ENCODE results near the gene RAI1. TPM values are rescaled to one million over a fixed set of nuclear protein-coding genes. Genes with fewer than 3 reads are reported as not detected.

RAI1 gene
- total RNA-seq, 1 donor from 2014 or later: 30.1 TPM

DNA sequence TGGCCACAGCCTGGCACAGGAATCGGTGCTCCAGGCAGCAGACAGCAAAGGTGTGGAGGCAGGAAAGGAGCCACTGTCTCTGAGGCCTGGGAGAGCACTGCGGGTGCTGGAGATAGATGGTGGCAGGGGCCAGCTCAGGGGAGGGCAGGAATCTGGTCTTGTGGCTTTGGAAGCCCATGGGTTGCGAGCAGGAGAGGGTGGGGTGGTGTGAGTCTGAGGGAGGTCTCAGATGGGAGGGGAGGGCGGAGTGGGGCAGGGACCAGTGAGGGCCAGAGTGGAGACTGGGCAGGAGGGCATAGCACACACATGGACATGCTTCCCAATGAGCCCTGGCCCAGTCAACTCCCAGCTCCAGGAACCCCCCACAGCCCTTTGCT lies 85.5 kb downstream of the RAI1 start:
- ATAC-seq (no peak), DNase-seq (no peak)
- intact Hi-C loops (cut with micrococcal nuclease): no loop called here

DNA sequence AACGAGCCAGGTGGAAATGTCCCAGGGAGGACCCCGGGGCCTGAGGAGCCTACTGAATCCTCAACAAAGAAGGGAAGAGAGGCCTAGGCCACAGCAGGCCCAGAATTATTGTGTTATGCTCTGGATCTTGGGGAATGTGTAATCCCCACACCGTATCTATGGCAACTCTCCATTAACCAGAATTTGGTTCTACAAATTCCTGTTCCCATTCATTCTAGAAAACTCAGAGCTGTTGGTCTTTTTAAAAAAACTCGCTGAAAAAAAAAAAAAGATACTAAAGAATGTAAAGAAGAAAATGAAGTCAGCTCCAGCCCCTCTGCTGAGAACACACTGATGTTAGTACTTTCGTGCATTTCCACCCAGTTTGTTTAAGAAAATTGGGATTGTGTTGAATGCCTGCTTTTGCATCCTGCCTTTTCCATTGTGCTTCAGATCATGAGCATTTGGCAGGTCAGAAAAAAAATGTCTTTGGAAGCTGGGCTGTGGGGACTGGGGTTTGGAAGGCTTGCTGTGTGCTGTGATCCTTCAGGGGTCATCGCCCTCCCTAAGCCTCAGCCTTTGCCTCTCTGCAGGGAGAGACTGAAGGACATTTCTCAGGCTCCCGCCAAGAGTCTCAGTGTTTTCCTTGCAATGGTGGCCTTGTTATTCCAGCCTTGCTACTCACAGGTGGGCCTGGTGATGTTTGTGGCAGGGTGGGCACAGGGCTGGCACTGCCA lies 86.1 kb downstream of the RAI1 start:
- DNase-seq (no peak), ATAC-seq (no peak)
- intact Hi-C loops (cut with micrococcal nuclease): no loop called here

- intact Hi-C loops (cut with micrococcal nuclease): no loop called here
- DNase-seq (no peak), ATAC-seq (no peak)
Measured at GRCh38 chr17:17767887-17768418, 86.7 kb downstream of the RAI1 start.

- DNase-seq (peak; percentile 60), ATAC-seq (peak; percentile 70)
- intact Hi-C loops (cut with micrococcal nuclease): no loop called here
Measured at GRCh38 chr17:17768424-17769088, 87.3 kb downstream of the RAI1 start.

DNA sequence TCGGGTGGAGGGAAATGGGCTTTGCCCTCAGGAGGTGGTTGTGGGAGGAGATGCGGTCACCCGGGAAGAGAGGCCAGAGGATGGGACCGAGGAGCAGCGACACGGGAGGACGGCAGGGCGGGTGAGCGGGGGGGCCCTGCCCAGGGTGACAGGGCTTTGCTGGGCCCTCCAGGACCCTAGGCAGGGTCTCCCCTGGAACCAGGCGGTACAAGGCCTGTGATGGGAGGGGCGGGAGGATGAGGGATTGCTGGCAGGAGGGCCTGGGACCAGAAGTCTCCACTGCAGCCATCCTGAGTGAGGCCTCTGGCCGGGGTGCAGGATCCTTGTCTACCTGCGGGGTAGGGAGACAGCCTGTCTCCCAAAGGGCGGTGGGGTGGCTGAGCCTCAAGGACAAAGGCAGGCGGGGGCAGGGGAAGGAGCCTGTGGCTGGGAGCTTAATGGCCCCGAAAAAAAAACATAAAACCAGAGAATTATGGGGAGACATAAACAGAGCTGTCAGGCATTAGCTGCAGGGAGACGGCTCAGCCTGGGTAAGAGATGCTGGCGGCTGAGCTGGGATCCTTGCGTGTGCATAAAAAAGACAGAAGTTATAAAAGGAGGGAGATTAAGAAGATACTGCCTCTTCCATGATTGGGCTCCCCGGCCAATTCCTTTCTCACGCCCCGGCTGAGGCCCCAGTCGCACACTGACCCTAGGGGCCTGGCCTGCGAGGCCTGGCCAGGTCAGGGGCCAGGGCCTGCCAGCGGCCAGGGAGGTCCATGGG lies 88.8 kb downstream of the RAI1 start:
- ATAC-seq: peak; percentile 3
- intact Hi-C loops (cut with micrococcal nuclease): no loop called here

DNA sequence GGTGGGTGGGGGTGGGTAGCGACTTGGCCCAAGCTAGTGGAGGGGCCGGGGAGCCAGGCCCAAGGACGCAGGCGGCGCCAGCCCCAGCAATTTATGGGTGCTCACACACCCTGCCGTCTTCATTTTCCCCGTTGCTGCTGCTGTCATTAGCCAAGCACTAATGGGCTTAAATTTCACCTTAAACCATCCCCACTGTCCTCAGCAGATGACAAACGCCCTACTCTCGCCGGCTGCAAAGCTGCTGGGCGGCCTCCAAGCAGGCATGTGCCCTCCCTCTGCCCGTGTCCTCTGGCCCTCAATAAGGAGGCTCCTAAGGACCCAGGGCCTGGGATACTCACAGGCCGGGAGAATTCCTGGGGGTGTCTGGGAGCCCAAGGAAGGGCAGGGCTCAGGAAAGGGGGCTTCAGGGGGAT lies 89.4 kb downstream of the RAI1 start:
- ATAC-seq: peak; percentile 62
- intact Hi-C loops (cut with micrococcal nuclease): no loop called here
- no peak for DNase-seq

More for the DNA sequence above, 88.8 kb downstream of the RAI1 start:
- no peak for DNase-seq

DNA sequence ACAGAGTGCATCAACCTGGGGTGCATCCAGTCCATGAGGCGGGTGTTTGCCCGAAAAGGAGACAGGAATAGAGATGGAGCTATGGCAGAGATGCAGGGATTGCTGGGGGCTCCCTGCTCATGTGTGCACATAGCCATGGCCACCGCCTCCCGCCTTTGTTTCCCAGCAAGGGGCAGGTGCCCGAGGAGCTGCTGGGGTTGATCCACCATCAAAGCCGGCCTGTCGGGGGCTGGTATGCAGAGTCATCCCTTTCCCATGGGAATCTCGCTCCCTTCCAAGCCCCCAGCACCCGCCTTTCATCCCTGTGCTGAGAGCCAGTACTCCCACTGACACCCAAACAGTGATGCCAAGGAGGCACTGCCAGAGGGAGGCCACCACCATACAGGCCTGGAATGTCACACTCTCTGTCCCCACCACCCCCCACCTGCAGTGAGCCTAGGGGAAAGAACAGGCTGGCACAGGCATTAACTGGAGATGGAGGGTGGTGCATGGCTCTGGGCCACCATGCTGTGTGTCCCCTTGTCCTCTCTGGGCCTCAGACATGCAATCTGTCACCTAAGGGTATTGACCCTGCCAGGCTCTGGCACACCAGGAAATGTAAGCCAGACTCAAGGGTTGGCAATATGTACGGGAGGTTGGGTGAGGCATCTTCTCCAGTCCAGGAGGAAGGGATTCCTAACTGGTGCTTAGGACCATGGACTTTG lies 90.4 kb downstream of the RAI1 start:
- DNase-seq (no peak), ATAC-seq (no peak)
- intact Hi-C loops (cut with micrococcal nuclease): no loop called here

- intact Hi-C loops (cut with micrococcal nuclease): no loop called here
- ATAC-seq (no peak), DNase-seq (no peak)
Measured at GRCh38 chr17:17772231-17772630, 91.0 kb downstream of the RAI1 start.

DNA sequence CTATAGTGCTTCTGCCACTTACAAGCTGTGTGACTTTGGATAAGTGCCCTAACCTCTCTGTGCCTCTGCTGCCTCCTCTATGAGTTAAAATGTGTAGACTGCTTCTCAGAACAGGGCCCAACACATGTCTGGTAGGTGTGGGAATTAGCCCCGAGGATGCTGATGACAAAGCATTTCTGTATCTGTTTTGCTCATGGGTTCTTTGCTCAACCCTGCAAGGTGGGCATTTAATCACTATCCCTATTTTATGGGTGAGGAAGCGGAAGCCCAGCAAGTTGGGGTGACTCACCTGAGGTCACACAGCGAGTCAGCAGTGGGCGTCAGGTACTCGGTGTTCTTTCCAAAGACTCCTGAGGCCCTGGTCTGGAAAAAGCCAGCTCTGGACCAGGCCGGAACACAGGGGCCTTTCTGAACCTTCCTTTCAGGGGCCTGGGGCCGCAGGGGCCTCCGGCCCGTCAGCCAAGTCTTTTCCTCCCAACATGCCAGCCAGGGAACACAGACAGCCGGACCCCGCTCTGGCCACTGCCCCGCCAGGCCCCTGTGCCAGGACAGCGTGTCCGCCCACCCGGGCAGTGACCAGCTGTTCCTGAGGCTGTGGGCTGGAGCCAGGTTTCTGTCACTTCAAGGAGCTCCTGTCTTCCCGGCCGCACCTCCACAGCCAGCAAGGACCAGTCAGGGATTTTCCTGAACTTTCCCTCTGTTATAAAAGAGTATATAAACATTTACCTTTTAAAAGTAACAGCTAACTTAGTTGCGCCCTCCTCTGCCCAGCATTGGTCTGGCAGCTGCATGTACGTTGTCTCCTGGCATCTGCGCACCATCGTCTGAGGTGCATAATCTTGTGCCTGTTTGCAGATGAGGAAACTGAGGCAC lies 93.0 kb downstream of the RAI1 start:
- peak; percentile 67 for DNase-seq
- intact Hi-C loops (cut with micrococcal nuclease): no loop called here
- ATAC-seq: peak; percentile 32

- ATAC-seq: no peak
Measured at GRCh38 chr17:17776889-17777288, 95.6 kb downstream of the RAI1 start.

DNA sequence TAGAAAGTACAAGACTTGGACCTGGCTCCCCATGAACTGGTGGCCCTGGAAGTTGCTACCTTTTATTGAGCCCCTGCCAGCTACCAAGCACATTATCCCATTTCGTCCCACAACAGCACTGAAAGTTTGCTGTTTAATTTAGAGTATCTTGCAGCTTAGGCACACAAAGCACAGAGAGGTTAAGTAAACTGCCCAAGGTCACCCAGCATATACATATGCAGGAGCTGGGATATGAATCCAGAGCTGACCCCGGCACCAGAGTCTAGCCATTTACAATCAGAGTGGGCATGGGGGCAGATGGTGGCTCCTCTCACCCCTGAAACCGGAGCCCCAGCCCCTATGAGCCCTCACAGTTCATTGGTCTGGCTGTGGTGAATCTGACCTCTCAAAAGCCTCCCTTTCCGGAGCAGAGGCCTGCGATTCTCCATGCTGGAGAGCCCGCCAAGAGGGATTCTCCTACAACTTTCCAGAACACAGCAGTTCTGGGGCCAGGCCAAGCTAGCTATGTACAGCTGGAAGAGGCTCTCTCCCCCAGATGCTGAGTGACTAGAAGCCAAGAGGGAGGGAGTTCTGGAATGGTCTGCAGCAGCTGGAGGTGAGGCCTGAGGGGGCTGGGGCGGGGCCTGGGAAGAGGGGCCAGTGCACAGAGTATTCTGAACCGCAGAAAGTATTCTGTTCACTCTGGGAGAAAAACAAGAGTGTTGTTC lies 97.2 kb downstream of the RAI1 start:
- peak; percentile 38 for ATAC-seq
- intact Hi-C loops (cut with micrococcal nuclease): no loop called here
- DNase-seq: peak; percentile 88

More at GRCh38 chr17:17776889-17777288, 95.6 kb downstream of the RAI1 start:
- intact Hi-C loops (cut with micrococcal nuclease): no loop called here
- DNase-seq: no peak

DNA sequence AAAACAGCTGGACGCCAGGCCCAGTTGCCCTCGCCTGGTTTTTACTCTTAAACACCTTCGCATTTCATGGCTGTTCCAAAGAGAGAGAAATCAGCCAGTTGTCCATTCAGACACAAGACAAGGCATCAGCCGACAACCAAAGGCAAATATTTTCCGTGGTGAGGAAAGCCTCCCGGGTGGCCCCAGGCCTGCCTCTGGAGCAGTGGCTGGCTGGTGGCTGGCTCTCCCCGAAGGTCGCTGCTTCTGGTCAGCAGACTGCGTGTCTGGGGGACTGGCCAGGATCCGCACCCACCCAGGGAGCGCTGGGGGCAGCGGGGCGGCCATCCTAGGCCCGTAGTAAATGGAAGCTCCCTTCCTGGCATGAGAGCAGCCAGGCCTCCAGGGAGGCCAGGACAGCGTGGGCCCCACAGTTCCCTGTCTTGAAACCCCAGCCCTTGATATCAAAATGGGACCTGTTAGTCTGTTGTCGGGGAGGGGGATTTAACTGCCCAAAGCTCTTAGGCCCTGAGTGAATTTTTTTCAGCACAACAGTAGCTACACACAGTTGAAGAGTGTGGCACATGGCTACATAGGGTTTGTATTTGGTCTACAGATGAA lies 97.9 kb downstream of the RAI1 start:
- DNase-seq (peak; percentile 66), ATAC-seq (peak; percentile 2)
- intact Hi-C loops (cut with micrococcal nuclease): no loop called here

- intact Hi-C loops (cut with micrococcal nuclease): loop anchor here (10.0 kb wide), 1 partner anchor 86 kb away; no protein-coding TSS in a partner anchor
- ATAC-seq (no peak), DNase-seq (no peak)
Measured at GRCh38 chr17:17780922-17781590, 99.8 kb downstream of the RAI1 start.

GRCh38 chr17:17781591-17782496 lies 100.6 kb downstream of the RAI1 start:
- intact Hi-C loops (cut with micrococcal nuclease): loop anchor here (10.0 kb wide), 1 partner anchor 87 kb away; no protein-coding TSS in a partner anchor
- peak; percentile 91 for DNase-seq
- ATAC-seq: peak; percentile 72

- ATAC-seq: peak; percentile 11
- intact Hi-C loops (cut with micrococcal nuclease): loop anchor here (10.0 kb wide), 1 partner anchor 88 kb away; no protein-coding TSS in a partner anchor
- DNase-seq: peak; percentile 56
Measured at GRCh38 chr17:17782523-17783115, 101.4 kb downstream of the RAI1 start.
